AG09319 (cell line): Measurements from ENCODE around the gene DNAJB5.

Experiments used
- DNase-seq: peaks from one replicate; pipeline ENCODE4 v3.0.0-alpha.2; 2010; ENCODE audit warnings: low read depth; ENCODE audit errors: extremely low read depth
- CTCF ChIP-seq: IDR thresholded peaks from 2 replicates; pipeline ENCODE4 v1.5.1; 2011; ENCODE audit warnings: low read depth, mild to moderate bottlenecking, inconsistent platforms, low read length, moderate library complexity

The DNAJB5 gene

GRCh38 chr9:34996181-34996904 lies 6.8 kb downstream of the DNAJB5 start:
- DNase-seq: no peak

DNA sequence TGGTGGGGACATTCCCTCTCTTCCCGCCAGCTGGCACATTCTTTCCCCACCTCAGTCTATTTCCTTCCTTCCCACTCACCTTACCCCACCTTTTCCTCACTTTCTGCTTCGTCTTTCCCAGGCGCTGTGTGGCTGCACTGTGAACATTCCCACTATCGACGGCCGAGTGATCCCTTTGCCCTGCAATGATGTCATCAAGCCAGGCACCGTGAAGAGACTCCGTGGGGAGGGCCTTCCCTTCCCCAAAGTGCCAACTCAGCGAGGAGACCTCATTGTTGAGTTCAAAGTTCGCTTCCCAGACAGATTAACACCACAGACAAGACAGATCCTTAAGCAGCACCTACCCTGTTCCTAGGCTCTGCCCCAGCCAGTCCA lies 7.3 kb downstream of the DNAJB5 start:
- no peak for DNase-seq

More at GRCh38 chr9:34996181-34996904, 6.8 kb downstream of the DNAJB5 start:
- no peak for TF ChIP-seq CTCF

DNA sequence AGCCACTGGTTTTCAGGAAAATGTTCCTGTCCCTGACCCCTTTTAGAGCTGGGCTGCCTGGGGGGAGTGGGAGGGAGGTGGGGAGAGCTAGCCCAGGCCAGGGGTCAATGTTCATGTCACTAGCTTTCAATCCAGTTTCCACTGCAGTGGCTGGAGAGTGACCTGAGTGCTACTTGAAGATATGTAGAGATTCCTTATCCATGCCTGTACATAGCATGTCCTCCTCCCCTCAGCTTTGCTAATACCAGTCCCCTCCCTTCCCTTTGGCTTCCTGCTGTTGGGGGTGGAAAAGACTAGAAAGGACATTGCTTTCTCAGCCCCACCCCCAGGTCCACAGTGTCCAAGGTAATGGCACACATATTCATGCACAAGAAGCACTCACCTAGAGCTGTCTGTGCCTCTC lies 7.8 kb downstream of the DNAJB5 start:
- no peak for DNase-seq
- no peak for TF ChIP-seq CTCF

More for the DNA sequence above, 7.3 kb downstream of the DNAJB5 start:
- TF ChIP-seq CTCF: no peak

- no peak for TF ChIP-seq CTCF
Observed at GRCh38 chr9:34998266-34998665, 8.7 kb downstream of the DNAJB5 start.

DNA sequence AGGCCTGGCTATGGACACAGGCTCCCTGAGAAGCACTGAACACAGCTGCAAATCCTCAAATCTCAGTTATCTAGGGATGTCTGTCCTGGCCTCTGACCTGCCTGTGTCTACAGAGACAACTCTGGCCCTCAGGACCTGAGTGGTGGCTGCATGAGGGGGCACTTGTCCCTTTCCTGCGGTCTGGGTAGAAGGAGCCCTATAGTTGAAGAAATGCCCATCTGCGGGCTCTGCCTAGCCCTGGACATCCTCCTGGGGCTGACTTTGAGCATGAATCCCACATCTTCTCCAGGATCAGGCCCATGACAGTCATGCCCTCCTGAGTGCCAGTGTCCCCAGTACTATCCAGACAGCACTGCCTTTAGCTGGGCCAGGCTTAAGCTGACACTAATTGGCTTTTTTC lies 10.0 kb downstream of the DNAJB5 start:
- TF ChIP-seq CTCF: no peak
- no peak for DNase-seq

More at GRCh38 chr9:34998266-34998665, 8.7 kb downstream of the DNAJB5 start:
- DNase-seq: no peak

DNA sequence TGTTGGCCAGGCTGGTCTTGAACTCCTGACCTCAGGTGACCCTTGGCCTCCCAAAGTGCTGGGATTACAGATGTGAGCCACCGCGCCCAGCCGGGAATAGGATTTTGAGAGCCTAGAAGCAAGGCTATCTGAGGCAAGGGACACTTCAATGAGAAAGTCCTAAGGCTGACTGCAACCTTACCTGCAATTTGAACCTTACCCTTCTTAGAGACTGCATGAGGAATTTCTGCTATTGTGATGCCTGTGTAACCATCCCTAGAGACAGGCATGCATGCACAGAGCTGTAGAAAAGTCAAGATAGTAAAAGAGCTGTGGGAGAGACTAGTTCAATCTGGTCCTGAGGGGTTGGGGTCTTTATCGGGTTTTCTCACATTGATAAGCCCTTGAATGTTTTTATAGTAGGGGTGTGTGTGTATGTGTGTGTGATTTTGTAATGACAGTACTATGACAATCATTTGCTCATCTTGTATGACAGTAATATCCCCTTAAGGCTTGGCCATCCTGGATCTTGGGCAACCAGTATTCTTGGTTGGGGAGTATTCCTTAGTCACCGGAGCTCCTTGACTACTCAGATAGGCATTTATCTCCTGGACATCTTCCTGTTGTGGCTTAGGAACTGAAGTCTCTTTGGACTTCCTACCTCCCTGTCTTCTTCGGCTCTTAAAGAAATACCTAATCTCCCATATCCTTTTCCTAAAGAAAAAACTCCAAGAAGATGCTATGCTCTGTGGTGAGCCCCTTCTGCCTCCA lies 11.2 kb downstream of the DNAJB5 start:
- no peak for TF ChIP-seq CTCF
- no peak for DNase-seq

- TF ChIP-seq CTCF: no peak
- DNase-seq: no peak
Observed at GRCh38 chr9:35001285-35001677, 11.7 kb downstream of the DNAJB5 start.
